ENCODE measurements around the gene MBNL2.

DNA sequence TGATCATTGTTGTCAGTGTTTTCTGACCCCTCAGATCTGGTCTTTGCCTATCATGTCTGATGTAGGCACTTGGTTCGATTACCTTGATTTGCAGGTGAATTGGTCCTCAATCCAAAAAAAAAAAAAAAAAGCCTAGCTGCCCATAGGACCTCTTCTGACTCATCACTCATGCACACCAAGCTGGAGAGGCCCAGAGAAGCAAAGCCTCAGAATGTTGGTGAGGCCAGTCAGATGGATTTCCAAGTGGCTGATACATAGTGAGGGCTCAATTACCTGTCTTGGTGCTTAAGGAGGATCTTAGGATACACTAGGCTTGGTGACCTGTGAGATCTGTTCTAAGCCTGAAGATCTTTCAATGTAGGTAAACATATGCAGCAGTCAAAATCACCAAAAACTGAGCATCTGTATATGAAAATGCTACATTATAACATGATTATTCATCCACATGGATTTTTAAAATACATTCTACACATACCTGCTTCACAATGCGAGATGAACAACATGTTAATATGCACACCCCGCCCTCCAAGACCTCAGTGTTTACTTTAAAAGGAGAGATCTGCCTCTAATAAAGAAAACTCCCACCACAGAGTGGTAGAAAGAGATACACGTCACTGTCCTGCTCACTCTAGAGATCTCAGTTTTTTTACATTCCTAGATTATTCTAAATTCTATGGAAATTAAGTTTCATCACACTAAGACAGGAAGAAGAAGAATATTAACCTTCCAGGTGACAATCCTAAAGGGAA is 132.0 kb downstream of the MBNL2 start:
- TF ChIP-seq POLR2A (IDR thresholded peaks at IDR 0.05) (no peak), EP300 (IDR thresholded peaks at IDR 0.05) (no peak)
- TF ChIP-seq, protein P1, sequence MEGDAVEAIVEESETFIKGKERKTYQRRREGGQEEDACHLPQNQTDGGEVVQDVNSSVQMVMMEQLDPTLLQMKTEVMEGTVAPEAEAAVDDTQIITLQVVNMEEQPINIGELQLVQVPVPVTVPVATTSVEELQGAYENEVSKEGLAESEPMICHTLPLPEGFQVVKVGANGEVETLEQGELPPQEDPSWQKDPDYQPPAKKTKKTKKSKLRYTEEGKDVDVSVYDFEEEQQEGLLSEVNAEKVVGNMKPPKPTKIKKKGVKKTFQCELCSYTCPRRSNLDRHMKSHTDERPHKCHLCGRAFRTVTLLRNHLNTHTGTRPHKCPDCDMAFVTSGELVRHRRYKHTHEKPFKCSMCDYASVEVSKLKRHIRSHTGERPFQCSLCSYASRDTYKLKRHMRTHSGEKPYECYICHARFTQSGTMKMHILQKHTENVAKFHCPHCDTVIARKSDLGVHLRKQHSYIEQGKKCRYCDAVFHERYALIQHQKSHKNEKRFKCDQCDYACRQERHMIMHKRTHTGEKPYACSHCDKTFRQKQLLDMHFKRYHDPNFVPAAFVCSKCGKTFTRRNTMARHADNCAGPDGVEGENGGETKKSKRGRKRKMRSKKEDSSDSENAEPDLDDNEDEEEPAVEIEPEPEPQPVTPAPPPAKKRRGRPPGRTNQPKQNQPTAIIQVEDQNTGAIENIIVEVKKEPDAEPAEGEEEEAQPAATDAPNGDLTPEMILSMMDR (IDR thresholded peaks at IDR 0.05), result no peak
